HFF-Myc (cell line): ENCODE results near the gene ULK4.

ENCODE experiments used
- DNase-seq: peaks from one replicate; pipeline ENCODE4 v3.0.0-alpha.2; 2011; ENCODE audit warnings: low read depth; ENCODE audit errors: extremely low read depth
- H3K4me3 ChIP-seq: replicated peaks from 2 replicates; pipeline ENCODE4 v1.5.1; 2011; ENCODE audit warnings: low read depth, mild to moderate bottlenecking, control low read depth, low read length
- TF ChIP-seq, protein P1 (sequence below): IDR thresholded peaks from 2 replicates; pipeline ENCODE4 v1.5.1; 2012; ENCODE audit warnings: mild to moderate bottlenecking, low read depth, low read length, control low read depth; ENCODE audit errors: missing control alignments

The ULK4 gene

DNA sequence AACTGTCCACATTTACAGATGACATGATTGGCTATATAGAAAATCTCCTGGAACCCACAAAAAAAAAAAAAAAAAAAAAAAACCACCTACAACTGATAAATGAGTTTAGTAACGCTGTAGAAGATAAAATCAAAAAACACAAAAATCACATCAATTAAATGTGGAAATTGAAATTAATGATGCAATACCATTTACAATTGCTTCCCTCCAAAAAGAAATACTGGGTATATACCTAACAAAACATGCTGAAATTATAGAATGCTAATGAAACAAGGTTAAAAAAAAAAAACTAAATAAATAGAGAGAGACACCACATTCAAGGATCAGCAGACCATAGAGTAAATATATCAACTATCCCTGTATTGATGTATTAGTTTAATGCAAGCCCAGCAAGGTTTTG, 215.7 kb downstream of the ULK4 start:
- TF ChIP-seq, protein P1, sequence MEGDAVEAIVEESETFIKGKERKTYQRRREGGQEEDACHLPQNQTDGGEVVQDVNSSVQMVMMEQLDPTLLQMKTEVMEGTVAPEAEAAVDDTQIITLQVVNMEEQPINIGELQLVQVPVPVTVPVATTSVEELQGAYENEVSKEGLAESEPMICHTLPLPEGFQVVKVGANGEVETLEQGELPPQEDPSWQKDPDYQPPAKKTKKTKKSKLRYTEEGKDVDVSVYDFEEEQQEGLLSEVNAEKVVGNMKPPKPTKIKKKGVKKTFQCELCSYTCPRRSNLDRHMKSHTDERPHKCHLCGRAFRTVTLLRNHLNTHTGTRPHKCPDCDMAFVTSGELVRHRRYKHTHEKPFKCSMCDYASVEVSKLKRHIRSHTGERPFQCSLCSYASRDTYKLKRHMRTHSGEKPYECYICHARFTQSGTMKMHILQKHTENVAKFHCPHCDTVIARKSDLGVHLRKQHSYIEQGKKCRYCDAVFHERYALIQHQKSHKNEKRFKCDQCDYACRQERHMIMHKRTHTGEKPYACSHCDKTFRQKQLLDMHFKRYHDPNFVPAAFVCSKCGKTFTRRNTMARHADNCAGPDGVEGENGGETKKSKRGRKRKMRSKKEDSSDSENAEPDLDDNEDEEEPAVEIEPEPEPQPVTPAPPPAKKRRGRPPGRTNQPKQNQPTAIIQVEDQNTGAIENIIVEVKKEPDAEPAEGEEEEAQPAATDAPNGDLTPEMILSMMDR, result no peak
- H3K4me3 ChIP-seq, result no peak overlapping the region

DNA sequence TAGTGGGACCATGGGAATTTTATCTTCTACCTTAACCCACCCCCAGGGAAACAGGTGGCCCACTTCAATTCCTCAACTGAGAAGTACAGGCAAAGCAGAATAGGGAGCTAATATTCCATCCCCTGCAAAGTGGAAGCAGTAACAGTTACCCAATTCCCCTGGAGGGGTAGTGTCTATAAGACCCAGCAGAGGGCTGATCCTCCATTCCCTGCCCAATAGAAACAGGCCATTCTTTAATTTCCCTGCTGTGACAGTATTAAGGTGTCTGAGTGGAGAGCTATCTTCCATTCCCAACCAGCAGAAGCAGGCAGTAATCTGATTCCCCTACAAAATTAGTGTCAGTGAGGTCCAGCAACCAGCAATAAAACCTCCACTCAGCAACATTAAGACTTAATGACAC, 219.8 kb downstream of the ULK4 start:
- no peak for DNase-seq
- TF ChIP-seq, protein P1, result no peak
- no peak overlapping the region for H3K4me3 ChIP-seq

More for the DNA sequence above, 215.7 kb downstream of the ULK4 start:
- no peak for DNase-seq

DNA sequence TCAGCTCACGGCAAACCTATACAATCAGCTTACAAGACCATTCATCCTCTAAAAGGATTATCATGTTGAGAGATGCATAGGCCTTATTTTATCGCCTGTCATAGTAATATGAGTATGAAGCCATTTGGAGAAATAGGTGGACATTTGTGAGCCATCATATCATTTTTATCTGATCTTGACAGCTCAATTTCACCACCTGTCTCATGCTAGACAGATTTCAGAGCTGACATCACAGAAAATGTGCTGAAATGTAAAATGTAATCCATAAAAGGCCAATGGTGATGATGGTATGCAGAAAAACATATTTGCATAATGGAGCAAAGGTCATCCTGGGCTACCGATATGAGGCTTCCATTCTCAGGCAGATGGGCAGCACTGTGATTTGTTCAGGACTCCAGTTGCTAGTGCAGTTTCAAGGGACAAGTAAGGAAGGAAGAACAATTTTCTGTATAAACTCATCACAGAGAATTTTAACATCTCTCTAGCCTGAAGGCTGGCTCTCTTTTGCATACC, 221.5 kb downstream of the ULK4 start:
- H3K4me3 ChIP-seq, result no peak overlapping the region
- no peak for DNase-seq
- TF ChIP-seq, protein P1, result no peak

DNA sequence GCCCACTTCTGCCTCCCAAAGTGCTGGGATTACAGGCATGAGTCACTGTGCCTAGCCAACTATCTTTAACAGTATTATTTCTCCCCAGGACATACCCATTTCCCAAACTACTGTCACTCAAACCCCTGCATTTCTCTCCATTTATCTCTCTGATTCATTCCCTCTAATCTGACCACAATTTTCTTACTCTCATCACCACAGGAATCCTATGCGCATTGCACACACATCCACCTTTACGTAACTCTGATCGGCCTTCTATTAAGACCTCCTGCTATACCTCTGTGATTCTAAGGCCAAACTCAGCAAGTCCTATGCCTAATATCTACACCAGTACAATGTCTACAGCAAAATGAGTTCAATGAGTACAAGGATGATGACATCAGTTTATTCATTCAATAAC, 235.0 kb downstream of the ULK4 start:
- no peak for DNase-seq
- TF ChIP-seq, protein P1, result no peak
- H3K4me3 ChIP-seq, result no peak overlapping the region

DNA sequence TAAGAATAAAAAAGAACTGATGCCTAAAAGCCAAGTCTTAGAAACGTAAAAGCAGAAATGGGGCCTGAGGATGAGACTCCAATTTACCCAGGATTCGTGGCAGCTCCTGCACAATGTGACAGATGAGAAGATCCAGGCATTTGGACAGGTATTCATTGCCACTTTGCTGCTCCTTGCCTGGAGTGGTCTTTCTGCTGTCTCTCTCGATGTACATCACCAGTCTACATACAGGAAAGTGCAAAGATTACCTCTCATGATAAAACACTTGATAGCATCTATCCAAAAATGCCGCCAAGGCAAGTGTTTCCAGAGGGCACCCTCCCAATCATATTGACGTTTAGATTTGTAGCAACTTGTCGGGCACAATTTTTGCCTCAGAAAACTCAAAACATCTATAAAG, 244.3 kb downstream of the ULK4 start:
- TF ChIP-seq, protein P1, result no peak
- H3K4me3 ChIP-seq, result no peak overlapping the region

DNA sequence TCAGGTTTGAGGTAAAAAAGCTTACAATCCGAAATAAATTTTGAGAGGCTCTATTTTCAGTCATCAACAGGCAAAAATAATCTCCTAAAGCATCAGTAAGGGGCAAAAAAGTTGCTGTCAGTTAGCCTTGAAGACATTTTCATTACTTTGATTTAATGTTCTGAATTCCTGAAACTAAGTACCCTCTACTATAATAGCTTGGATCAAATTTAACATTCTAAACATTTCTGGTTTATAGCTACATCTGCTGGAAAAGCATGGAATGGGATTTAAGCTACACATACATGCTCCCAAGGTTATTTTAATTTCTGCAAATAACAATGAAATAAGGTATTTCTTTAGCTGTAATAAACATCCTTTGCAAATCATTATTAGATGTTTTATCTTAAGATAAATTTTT, 245.4 kb downstream of the ULK4 start:
- no peak for DNase-seq
- TF ChIP-seq, protein P1, result peak; percentile 5
- no peak overlapping the region for H3K4me3 ChIP-seq

More for the DNA sequence above, 244.3 kb downstream of the ULK4 start:
- no peak for DNase-seq

DNA sequence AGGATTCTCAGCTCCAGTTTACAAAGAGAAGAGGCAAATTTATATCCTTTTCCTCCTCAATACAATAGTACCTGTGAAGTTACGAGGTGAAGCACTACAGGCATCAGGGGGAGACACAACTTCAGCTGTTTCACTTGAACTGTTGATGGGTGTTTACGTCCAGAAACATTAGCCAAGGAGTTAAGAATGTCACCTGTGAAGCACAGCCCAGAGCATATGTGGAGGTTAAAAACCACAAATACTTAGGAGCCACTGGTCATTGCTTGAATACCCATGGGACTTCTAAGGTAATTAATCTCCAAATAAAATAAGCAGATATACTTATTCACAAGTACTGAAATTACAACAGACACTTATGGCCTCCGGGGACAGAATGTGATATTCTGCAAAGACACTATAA, 246.5 kb downstream of the ULK4 start:
- DNase-seq, result no peak
- H3K4me3 ChIP-seq, result no peak overlapping the region
- TF ChIP-seq, protein P1, result no peak
